C1 segment of cervical spinal cord (tissue), 14 donors: ENCODE data around the gene MUC5AC.
"Not testable (repeated sequence)": the region's sequence is repeated elsewhere in the genome, so short reads cannot be mapped to it uniquely, and the experiment has no call there.

Experiments
- DNase-seq, 14 donors: peaks; one replicate each; lab custom pipeline; 2025; lab: John Stamatoyannopoulos, UW

MUC5AC gene

GRCh38 chr11:1177020-1177770, 19.4 kb downstream of the MUC5AC start:
- no peak for DNase-seq

- DNase-seq = no peak
Measured at GRCh38 chr11:1177771-1178090, 20.0 kb downstream of the MUC5AC start.

GRCh38 chr11:1178201-1178885, 20.6 kb downstream of the MUC5AC start:
- DNase-seq = no peak

- DNase-seq = no peak
Measured at GRCh38 chr11:1178906-1179305, 21.2 kb downstream of the MUC5AC start.

GRCh38 chr11:1179641-1180040, 21.9 kb downstream of the MUC5AC start:
- no peak for DNase-seq

GRCh38 chr11:1180171-1180570, 22.4 kb downstream of the MUC5AC start:
- DNase-seq = no peak

GRCh38 chr11:1180947-1181391, 23.2 kb downstream of the MUC5AC start:
- DNase-seq = no peak

- DNase-seq = no peak
Measured at GRCh38 chr11:1181420-1181819, 23.7 kb downstream of the MUC5AC start.

- no peak for DNase-seq
Measured at GRCh38 chr11:1181853-1182535, 24.2 kb downstream of the MUC5AC start.

- not testable (repeated sequence) for DNase-seq
Measured at GRCh38 chr11:1184139-1184538, 26.4 kb downstream of the MUC5AC start.

- DNase-seq = not testable (repeated sequence)
Measured at GRCh38 chr11:1188451-1189130, 30.8 kb downstream of the MUC5AC start.

GRCh38 chr11:1189816-1190215, 32.1 kb downstream of the MUC5AC start:
- DNase-seq = not testable (repeated sequence)

GRCh38 chr11:1191786-1192470, 34.2 kb downstream of the MUC5AC start:
- DNase-seq = not testable (repeated sequence)

- no peak for DNase-seq
Measured at GRCh38 chr11:1192741-1193325, 35.1 kb downstream of the MUC5AC start.

- DNase-seq = no peak
Measured at GRCh38 chr11:1193326-1194230, 35.8 kb downstream of the MUC5AC start.

GRCh38 chr11:1194231-1194976, 36.7 kb downstream of the MUC5AC start:
- DNase-seq = no peak

GRCh38 chr11:1194977-1195681, 37.4 kb downstream of the MUC5AC start:
- no peak for DNase-seq

- DNase-seq = no peak
Measured at GRCh38 chr11:1195682-1196515, 38.1 kb downstream of the MUC5AC start.
